ENCODE measurements around the gene VRK1.

Gene VRK1

DNA sequence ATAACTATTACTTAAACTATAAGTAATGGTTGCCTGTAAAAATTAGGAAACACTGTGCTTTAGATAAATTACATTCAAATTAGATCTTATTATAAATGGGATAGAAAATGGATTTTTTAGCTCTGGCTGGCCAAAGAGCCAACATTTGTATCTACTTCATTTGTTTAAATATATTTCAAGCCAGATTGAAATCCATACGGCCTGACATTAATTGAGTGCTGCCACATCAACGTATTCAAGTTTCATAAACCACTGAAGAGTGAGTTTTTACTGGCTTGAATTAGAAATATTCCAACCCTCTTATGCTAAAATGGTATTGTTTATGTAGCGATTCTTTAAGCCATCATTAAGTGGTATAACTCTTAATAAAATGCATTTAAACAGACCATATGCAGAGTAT lies 133.3 kb downstream of the VRK1 start:
- ATAC-seq: no peak
- no peak for TF ChIP-seq TOX (CRISPR knock-in tag; IDR thresholded peaks at IDR 0.05; ENCODE audit: borderline replicate concordance)
- TF ChIP-seq ISL1 (CRISPR knock-in tag; IDR thresholded peaks at IDR 0.05): no peak
- TF ChIP-seq PPARA (CRISPR knock-in tag; IDR thresholded peaks at IDR 0.05; ENCODE audit: borderline replicate concordance): no peak
- no peak for TF ChIP-seq RARB (CRISPR knock-in tag; IDR thresholded peaks at IDR 0.05)
- TF ChIP-seq PATZ1 (CRISPR knock-in tag; IDR thresholded peaks at IDR 0.05; ENCODE audit: borderline replicate concordance): no peak
- TF ChIP-seq ARNTL (CRISPR knock-in tag; IDR thresholded peaks at IDR 0.05; ENCODE audit: borderline replicate concordance, low read depth): no peak

Measured in SK-N-SH treated with all-trans-retinoic acid at 6 μM for 48 hours (cell line).